Adrenal gland (tissue), 12 donors: ENCODE data around the gene SEPTIN14. TPM values are rescaled to one million over a fixed set of nuclear protein-coding genes. Genes with fewer than 3 reads are reported as not detected.
"Not testable (repeated sequence)": the region's sequence is repeated elsewhere in the genome, so short reads cannot be mapped to it uniquely, and the experiment has no call there.

Experiments used
- DNase-seq, 7 donors: peaks; one replicate each; pipeline ENCODE4 v3.0.0-alpha.2; 2019 to 2020
- H3K27ac ChIP-seq, 5 donors: fragments of 200-600 bp; sonication (generic) in 4 of 5; 1 replicate in 3 of 5; 2 replicates in 2 of 5; pipeline versions ENCODE4 v1.5.1 to v1.8.0; 2016 to 2020; ENCODE audit warnings: mild to moderate bottlenecking in 1 of 5
- H3K27me3 ChIP-seq: fragments of 200-600 bp; 2 replicates; pipeline ENCODE4 v1.8.0; 2021
- H3K36me3 ChIP-seq, 2 donors: fragments of 200-600 bp; replicated peaks in 1 of 2; 1 replicate in 1 of 2; 2 replicates in 1 of 2; pipeline versions ENCODE4 v1.5.1 to v1.8.0; 2018 to 2022
- H3K4me1 ChIP-seq, 2 donors: fragments of 200-600 bp; replicated peaks in 1 of 2; 1 replicate in 1 of 2; 2 replicates in 1 of 2; pipeline versions ENCODE4 v1.5.1 to v1.8.0; 2018 to 2021
- H3K4me3 ChIP-seq, 4 donors: fragments of 200-600 bp; sonication (generic) in 3 of 4; one replicate each; pipeline ENCODE4 v1.5.1; 2016 to 2018
- H3K9me3 ChIP-seq, 3 donors: fragments of 200-600 bp; sonication (generic) in 1 of 3; replicated peaks in 1 of 3; 1 replicate in 2 of 3; 2 replicates in 1 of 3; pipeline versions ENCODE4 v1.5.1 to v1.8.0; 2016 to 2021
- CTCF ChIP-seq, 6 experiments: fragments of 450-650 bp in 4 of 6; fragments of 200-600 bp in 2 of 6; sonication (generic) in 1 of 6; IDR thresholded peaks; 1 replicate in 5 of 6; 2 replicates in 1 of 6; pipeline versions ENCODE4 v1.5.1 to v1.8.0; 2016 to 2021; ENCODE audit warnings: antibody characterized with exemption in 6 of 6, mild to moderate bottlenecking in 2 of 6, moderate library complexity in 1 of 6
- POLR2A ChIP-seq, 2 donors: fragments of 450-650 bp; IDR thresholded peaks; one replicate each; pipeline ENCODE4 v1.6.1; 2017; ENCODE audit warnings: antibody characterized with exemption in 2 of 2, mild to moderate bottlenecking in 2 of 2, moderate library complexity in 1 of 2
- WGBS, 4 donors: extraction: QIAGEN DNeasy Blood & Tissue Kit in 2 of 4; methylation state at CpG; one replicate each; pipeline versions ENCODE4 v1.1.5 to v1.1.7; 2013 to 2017; 5-methylcytosine and 5-hydroxymethylcytosine counted together
- intact Hi-C, 2 donors: fragments of 100-400 bp; cut with DNase I; formaldehyde crosslinking; loops; one replicate each; pipeline versions ENCODE4 v1.14.1 to v1.15.0; 2022 to 2023
- polyA plus RNA-seq, 3 donors: library from polyadenylated mRNA; stranded (reverse); fragments of 200-250 nt in 2 of 3; fragments of 350-450 nt in 1 of 3; fragmentation: Illumina TruSeq in 1 of 3; extraction: RNeasy Lipid Tissue Mini Kit (QIAGEN cat#74804) in 1 of 3; gene quantifications; one replicate each; pipeline ENCODE4 v1.2.3, GENCODE V29; 2013 to 2014
- total RNA-seq, 9 donors: library from RNA; depleted of rRNA in 4 of 9; stranded (reverse); fragments of >200 nt in 4 of 9; fragments of 120-200 nt in 1 of 9; fragmentation: NEBNext Ultra II Directional in 1 of 9; extraction: Animal tissue kit (Norgen Biotek cat#: 25700) in 1 of 9; gene quantifications; one replicate each; pipeline versions ENCODE4 v1.1.0 to v1.2.4, GENCODE V29; 2013 to 2023
- donor health status: healthy with polysubstance abuse.
- donor health status: Bipolar disorder and iron deficiency.
- donor health status: DM: yes; HTN: yes; CAD: no.
- donor health status: DM: no; HTN: no; CAD: no.
- donor health status: DM: no; HTN: no; CAD: no.
- donor health status: DM: yes; HTN: yes; CAD: no.

Gene SEPTIN14
- total and polyA plus RNA-seq, 12 donors: not detected

- Histone ChIP-seq H3K36me3 (no peaks in the 10 kb centered on the region), H3K4me1 (no peaks in the 10 kb centered on the region), H3K9me3 (no peaks in the 10 kb centered on the region), H3K4me3 (no peak overlapping the region), H3K27ac (no peak overlapping the region), H3K27me3 (no peaks in the 10 kb centered on the region)
- no peak for TF ChIP-seq POLR2A (IDR thresholded peaks at IDR 0.05)
- no peak for TF ChIP-seq CTCF (IDR thresholded peaks at IDR 0.05)
- DNase-seq: no peak
- intact Hi-C loops: no loop called here
- WGBS, 4 donors: 79 to 86% (median 84%) methylated on average over 6 of the region's 6 CpGs
These were observed 14.8 kb upstream of the SEPTIN14 start for GRCh38 chr7:55877308-55877707.

DNA sequence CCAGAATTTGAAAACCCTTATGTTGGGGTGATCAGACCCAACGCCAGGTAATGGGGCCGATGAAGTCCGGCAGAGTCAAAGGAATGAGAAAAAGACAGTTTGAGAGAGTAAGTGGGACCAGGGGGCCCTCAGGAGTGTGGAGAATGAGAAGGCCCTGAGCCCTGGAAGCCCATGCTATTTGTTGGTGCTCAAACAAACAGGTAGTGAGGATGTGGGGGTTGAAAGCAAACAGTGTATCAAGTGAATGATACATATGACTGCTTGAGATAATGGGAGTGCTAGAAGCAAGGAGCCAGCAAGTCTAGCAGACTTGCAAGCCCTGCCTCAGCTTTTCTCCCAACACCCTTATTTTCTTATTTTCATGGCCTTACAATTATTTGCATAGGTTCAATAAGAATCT, 11.2 kb upstream of the SEPTIN14 start:
- no peaks in the 10 kb centered on the region for H3K27me3 ChIP-seq
- WGBS, 4 donors: 82 to 92% (median 85%) methylated on average over 3 of the region's 3 CpGs
- intact Hi-C loops: no loop called here
- H3K27ac ChIP-seq: no peak overlapping the region
- H3K4me1 ChIP-seq: no peaks in the 10 kb centered on the region
- no peaks in the 10 kb centered on the region for H3K9me3 ChIP-seq
- no peak for DNase-seq
- TF ChIP-seq CTCF (IDR thresholded peaks at IDR 0.05) (no peak), POLR2A (IDR thresholded peaks at IDR 0.05) (no peak)
- H3K4me3 ChIP-seq: no peak overlapping the region
- H3K36me3 ChIP-seq: no peaks in the 10 kb centered on the region

DNA sequence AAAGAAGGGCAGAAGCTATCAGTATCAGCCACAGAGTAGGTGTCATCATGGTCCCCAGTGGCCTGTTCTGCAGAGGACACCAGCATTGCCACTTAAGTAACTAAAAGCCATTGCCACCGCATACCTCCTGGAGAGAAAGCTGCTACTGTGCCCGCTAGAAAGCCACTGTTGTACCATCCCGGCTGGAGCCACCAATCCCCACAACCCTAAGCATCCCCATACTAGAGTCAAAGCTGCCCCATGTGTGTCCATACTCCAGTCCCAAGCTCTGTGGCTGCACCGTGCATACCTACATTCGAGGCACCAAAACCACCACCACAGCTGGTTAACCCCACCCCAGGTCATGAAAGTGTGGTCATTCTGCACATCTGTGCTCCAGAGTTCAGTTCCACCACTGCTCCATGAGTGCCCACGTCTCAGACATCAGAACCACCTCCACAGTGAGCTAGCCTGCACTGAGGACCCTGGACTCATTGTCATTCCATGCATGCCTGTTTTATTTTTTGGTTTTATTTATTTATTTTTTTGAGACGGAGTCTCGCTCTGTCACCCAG, 9.5 kb upstream of the SEPTIN14 start:
- Histone ChIP-seq H3K4me3 (no peak overlapping the region), H3K36me3 (no peaks in the 10 kb centered on the region), H3K27ac (no peak overlapping the region), H3K9me3 (no peaks in the 10 kb centered on the region), H3K4me1 (no peaks in the 10 kb centered on the region), H3K27me3 (no peaks in the 10 kb centered on the region)
- intact Hi-C loops: no loop called here
- WGBS, 4 donors: 82 to 89% (median 87%) methylated on average over 6 to 8 of the region's 8 CpGs
- TF ChIP-seq POLR2A (IDR thresholded peaks at IDR 0.05) (no peak), CTCF (IDR thresholded peaks at IDR 0.05) (no peak)
- DNase-seq: no peak

DNA sequence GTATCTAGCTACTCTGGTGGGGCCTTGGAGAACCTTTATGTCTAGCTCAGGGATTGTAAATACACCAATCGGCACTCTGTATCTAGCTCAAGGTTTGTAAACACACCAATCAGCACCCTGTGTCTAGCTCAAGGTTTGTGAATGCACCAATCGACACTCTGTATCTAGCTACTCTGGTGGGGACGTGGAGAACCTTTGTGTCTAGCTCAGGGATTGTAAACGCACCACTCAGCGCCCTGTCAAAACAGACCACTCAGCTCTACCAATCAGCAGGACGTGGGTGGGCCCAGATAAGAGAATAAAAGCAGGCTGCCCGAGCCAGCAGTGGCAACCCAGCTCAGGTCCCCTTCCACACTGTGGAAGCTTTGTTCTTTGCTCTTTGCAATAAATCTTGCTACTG, 6.4 kb upstream of the SEPTIN14 start:
- H3K27me3 ChIP-seq, H3K4me3 ChIP-seq, H3K9me3 ChIP-seq, H3K27ac ChIP-seq, H3K4me1 ChIP-seq, DNase-seq, H3K36me3 ChIP-seq, intact Hi-C loops: not testable (repeated sequence)
- WGBS, 4 donors: 60 to 82% (median 73%) methylated on average over 5 to 7 of the region's 7 CpGs

GRCh38 chr7:55845164-55845563, 17.4 kb downstream of the SEPTIN14 start:
- H3K36me3 ChIP-seq, DNase-seq, H3K4me3 ChIP-seq, H3K27me3 ChIP-seq, intact Hi-C loops, H3K9me3 ChIP-seq, H3K27ac ChIP-seq, H3K4me1 ChIP-seq: not testable (repeated sequence)
- WGBS, 4 donors: 58 to 78% (median 71%) methylated on average over 1 of the region's 1 CpG
